ENCODE data around the gene SINHCAF.

Gene SINHCAF

GRCh38 chr12:31323391-31324115 is 2.4 kb downstream of the SINHCAF start:
- no peak for DNase-seq (ENCODE audit: low read depth)
- TF ChIP-seq CTCF (IDR thresholded peaks at IDR 0.05; ENCODE audit: control insufficient read depth, extremely low read depth, insufficient read depth) = no peak
- H3K4me3 ChIP-seq (ENCODE audit: low read depth, low read length) = peak overlapping the region; percentile 97

GRCh38 chr12:31322801-31323207 is 3.1 kb downstream of the SINHCAF start:
- no peak for TF ChIP-seq CTCF (IDR thresholded peaks at IDR 0.05; ENCODE audit: control insufficient read depth, extremely low read depth, insufficient read depth)
- H3K4me3 ChIP-seq (ENCODE audit: low read depth, low read length) = peak overlapping the region; percentile 97
- DNase-seq (ENCODE audit: low read depth) = no peak

GRCh38 chr12:31321897-31322228 is 4.1 kb downstream of the SINHCAF start:
- no peak overlapping the region for H3K4me3 ChIP-seq (ENCODE audit: low read depth, low read length)
- no peak for TF ChIP-seq CTCF (IDR thresholded peaks at IDR 0.05; ENCODE audit: control insufficient read depth, extremely low read depth, insufficient read depth)
- no peak for DNase-seq (ENCODE audit: low read depth)

GRCh38 chr12:31321186-31321896 is 4.6 kb downstream of the SINHCAF start:
- TF ChIP-seq CTCF (IDR thresholded peaks at IDR 0.05; ENCODE audit: control insufficient read depth, extremely low read depth, insufficient read depth) = no peak
- no peak overlapping the region for H3K4me3 ChIP-seq (ENCODE audit: low read depth, low read length)
- no peak for DNase-seq (ENCODE audit: low read depth)

- TF ChIP-seq CTCF (IDR thresholded peaks at IDR 0.05; ENCODE audit: control insufficient read depth, extremely low read depth, insufficient read depth) = no peak
- no peak overlapping the region for H3K4me3 ChIP-seq (ENCODE audit: low read depth, low read length)
- no peak for DNase-seq (ENCODE audit: low read depth)
Observed at GRCh38 chr12:31318657-31319269, 7.2 kb downstream of the SINHCAF start.

- H3K4me3 ChIP-seq (ENCODE audit: low read depth, low read length) = peak overlapping the region; percentile 49
- DNase-seq (ENCODE audit: low read depth) = peak; percentile 41
- no peak for TF ChIP-seq CTCF (IDR thresholded peaks at IDR 0.05; ENCODE audit: control insufficient read depth, extremely low read depth, insufficient read depth)
Observed at GRCh38 chr12:31317471-31318395, 8.2 kb downstream of the SINHCAF start.
